Measurements from ENCODE around the gene UFC1. TPM values are rescaled to one million over a fixed set of nuclear protein-coding genes. Genes with fewer than 3 reads are reported as not detected.

UFC1 gene
- total and polyA plus RNA-seq, 2 of the 13 experiments (the other 11 are each of a cell fraction or from before 2014, with no cell fraction given): 72.8 to 85.2 TPM

DNA sequence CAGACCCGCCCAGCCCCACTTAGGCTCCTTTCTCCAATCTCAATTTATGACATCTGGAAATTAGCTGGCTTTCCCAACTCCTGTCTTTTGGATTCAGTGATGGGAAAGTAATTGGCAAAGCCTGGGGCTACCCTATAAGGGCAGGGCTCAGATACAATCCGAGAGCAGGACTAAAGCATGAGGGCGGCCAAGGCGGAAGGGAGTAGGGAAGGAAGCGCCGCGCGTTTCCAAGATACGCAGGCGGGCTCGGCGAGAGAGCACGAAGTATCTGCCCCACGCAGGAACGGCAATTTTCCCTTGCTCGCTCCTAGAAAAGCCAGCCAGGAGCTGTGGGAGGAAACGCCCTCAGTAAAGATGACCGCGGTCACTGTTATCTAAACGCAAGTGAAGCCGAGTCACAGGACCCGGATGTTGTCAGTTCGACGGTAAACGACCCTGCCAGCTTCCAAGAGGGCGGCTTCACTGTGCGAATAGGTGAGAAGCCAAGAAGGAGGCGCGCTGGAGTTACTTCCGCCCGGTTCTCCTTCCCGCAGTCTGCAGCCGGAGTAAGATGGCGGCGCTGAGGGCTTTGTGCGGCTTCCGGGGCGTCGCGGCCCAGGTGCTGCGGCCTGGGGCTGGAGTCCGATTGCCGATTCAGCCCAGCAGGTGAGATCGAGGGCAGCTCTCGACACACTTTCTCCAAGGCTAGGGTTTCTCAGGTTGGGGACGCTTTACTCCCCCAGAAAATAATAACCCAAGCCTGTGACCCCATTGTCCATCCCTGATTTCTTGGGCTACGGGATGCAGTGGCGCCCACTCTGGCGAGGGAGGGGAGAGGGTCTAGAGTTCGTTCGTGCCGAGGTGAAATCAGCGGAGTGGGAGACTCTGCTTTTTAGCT, 48.3 kb downstream of the UFC1 start, which contains the start of gene NDUFS2 (continued):
- TF ChIP-seq NFYC (CRISPR knock-in tag; IDR thresholded peaks at IDR 0.05) (no peak; the same call in 1 of the 2 replicates), HINFP (CRISPR knock-in tag; IDR thresholded peaks at IDR 0.05; ENCODE audit: low read depth) (peak; percentile 65; the same call in 1 of the 2 replicates), ZNF709 (CRISPR knock-in tag; IDR thresholded peaks at IDR 0.05) (peak; percentile 63; the same call in 1 of the 2 replicates), FOXK2 (IDR thresholded peaks at IDR 0.05) (peak; percentile 32; the same call in 1 of the 2 replicates), ZNF136 (CRISPR knock-in tag; IDR thresholded peaks at IDR 0.05; ENCODE audit: low read depth) (0 out of 2 replicates have a peak, but pooled peaks have one; percentile 41), ZNF251 (CRISPR knock-in tag; IDR thresholded peaks at IDR 0.05) (0 out of 2 replicates have a peak, but pooled peaks have one; percentile 51), ZNF839 (CRISPR knock-in tag; IDR thresholded peaks at IDR 0.05; ENCODE audit: borderline replicate concordance) (peak; percentile 81; the same call in 1 of the 2 replicates), SP2 (CRISPR knock-in tag; IDR thresholded peaks at IDR 0.05) (peak; percentile 33; the same call in 1 of the 2 replicates), GATAD1 (CRISPR knock-in tag; IDR thresholded peaks at IDR 0.05) (peak; percentile 77), CREBL2 (CRISPR knock-in tag; IDR thresholded peaks at IDR 0.05; ENCODE audit: borderline replicate concordance) (no peak), ZNF570 (CRISPR knock-in tag; IDR thresholded peaks at IDR 0.05; ENCODE audit: borderline replicate concordance) (0 out of 2 replicates have a peak, but pooled peaks have one; percentile 52), ZBTB14 (CRISPR knock-in tag; IDR thresholded peaks at IDR 0.05) (no peak), ZNF589 (CRISPR knock-in tag; conservative IDR thresholded peaks at IDR 0.05) (peak; percentile 71; the same call in 1 of the 2 replicates), ELF1 (CRISPR knock-in tag; IDR thresholded peaks at IDR 0.05) (peak; percentile 98), ZBTB20 (CRISPR knock-in tag; IDR thresholded peaks at IDR 0.05; ENCODE audit: borderline replicate concordance, low read depth) (peak; percentile 76; the same call in 1 of the 2 replicates), POLR2G (IDR thresholded peaks at IDR 0.05; ENCODE audit: low read depth, low read length) (peak; percentile 93), TAF1 (CRISPR knock-in tag; IDR thresholded peaks at IDR 0.05) (peak; percentile 99), ZNF556 (CRISPR knock-in tag; IDR thresholded peaks at IDR 0.05; ENCODE audit: borderline replicate concordance) (0 out of 2 replicates have a peak, but pooled peaks have one; percentile 62), ZNF639 (CRISPR knock-in tag; conservative IDR thresholded peaks at IDR 0.05) (no peak), ZNF644 (CRISPR knock-in tag; IDR thresholded peaks at IDR 0.05; ENCODE audit: low read depth) (no peak)
- TF ChIP-seq, protein P1, sequence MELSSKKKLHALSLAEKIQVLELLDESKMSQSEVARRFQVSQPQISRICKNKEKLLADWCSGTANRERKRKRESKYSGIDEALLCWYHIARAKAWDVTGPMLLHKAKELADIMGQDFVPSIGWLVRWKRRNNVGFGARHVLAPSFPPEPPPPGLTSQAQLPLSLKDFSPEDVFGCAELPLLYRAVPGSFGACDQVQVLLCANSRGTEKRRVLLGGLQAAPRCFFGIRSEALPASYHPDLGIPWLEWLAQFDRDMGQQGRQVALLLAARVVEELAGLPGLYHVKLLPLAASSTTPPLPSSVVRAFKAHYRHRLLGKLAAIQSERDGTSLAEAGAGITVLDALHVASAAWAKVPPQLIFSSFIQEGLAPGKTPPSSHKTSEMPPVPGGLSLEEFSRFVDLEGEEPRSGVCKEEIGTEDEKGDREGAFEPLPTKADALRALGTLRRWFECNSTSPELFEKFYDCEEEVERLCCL (CRISPR knock-in tag; IDR thresholded peaks at IDR 0.05; ENCODE audit: borderline replicate concordance): peak; percentile 86; the same call in 1 of the 2 replicates

Measured in HepG2 (cell line).